ENCODE data around the gene ROR2.
"Not testable (repeated sequence)": the region's sequence is repeated elsewhere in the genome, so short reads cannot be mapped to it uniquely, and the experiment has no call there.

ROR2 gene

GRCh38 chr9:91634832-91635231, 315.2 kb downstream of the ROR2 start:
- not testable (repeated sequence) for ATAC-seq

DNA sequence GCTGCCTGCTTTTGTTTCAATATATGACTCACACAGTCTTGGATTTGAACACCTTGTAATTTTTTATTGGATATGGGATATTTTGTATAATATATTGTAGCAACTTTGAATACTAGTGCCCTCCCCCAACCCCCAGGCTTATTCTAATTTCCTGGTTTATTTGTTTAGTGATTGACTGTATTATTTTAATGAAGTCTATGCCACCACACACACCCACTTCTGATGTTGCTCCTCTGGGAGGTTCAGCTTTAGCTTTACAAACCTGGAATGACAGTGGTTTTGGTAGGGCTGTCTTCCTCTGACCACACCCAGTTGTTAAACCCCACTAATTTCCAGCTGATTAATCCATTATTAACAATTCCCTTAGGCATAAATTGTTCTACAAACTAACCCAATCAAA, 320.3 kb downstream of the ROR2 start:
- TF ChIP-seq CSRNP3 (CRISPR knock-in tag; IDR thresholded peaks at IDR 0.05), result no peak
- ATAC-seq, result no peak

GRCh38 chr9:91628892-91629291, 321.1 kb downstream of the ROR2 start:
- TF ChIP-seq CSRNP3 (CRISPR knock-in tag; IDR thresholded peaks at IDR 0.05) (no peak), ESRRG (CRISPR knock-in tag; IDR thresholded peaks at IDR 0.05) (no peak), CSDC2 (CRISPR knock-in tag; IDR thresholded peaks at IDR 0.05) (no peak), ZFP3 (CRISPR knock-in tag; IDR thresholded peaks at IDR 0.05) (no peak), TCF4 (CRISPR knock-in tag; IDR thresholded peaks at IDR 0.05; ENCODE audit: borderline replicate concordance) (no peak)
- ATAC-seq, result no peak

GRCh38 chr9:91625331-91625730, 324.7 kb downstream of the ROR2 start:
- TF ChIP-seq ZNF70 (CRISPR knock-in tag; IDR thresholded peaks at IDR 0.05) (no peak), ZC3H10 (CRISPR knock-in tag; IDR thresholded peaks at IDR 0.05) (no peak), CSRNP3 (CRISPR knock-in tag; IDR thresholded peaks at IDR 0.05) (no peak), BACH2 (CRISPR knock-in tag; IDR thresholded peaks at IDR 0.05; ENCODE audit: borderline replicate concordance) (no peak), ZNF8 (CRISPR knock-in tag; IDR thresholded peaks at IDR 0.05) (no peak), TOX (CRISPR knock-in tag; IDR thresholded peaks at IDR 0.05; ENCODE audit: borderline replicate concordance) (no peak), GLIS3 (CRISPR knock-in tag; IDR thresholded peaks at IDR 0.05) (no peak), ZFP3 (CRISPR knock-in tag; IDR thresholded peaks at IDR 0.05) (no peak), ISL1 (CRISPR knock-in tag; IDR thresholded peaks at IDR 0.05) (no peak), ZNF565 (CRISPR knock-in tag; conservative IDR thresholded peaks at IDR 0.05; ENCODE audit: low read depth) (no peak), OSR1 (CRISPR knock-in tag; IDR thresholded peaks at IDR 0.05) (no peak), POU6F1 (CRISPR knock-in tag; IDR thresholded peaks at IDR 0.05; ENCODE audit: borderline replicate concordance, low read depth) (no peak), ESRRG (CRISPR knock-in tag; IDR thresholded peaks at IDR 0.05) (no peak), CSDC2 (CRISPR knock-in tag; IDR thresholded peaks at IDR 0.05) (no peak), RARB (CRISPR knock-in tag; IDR thresholded peaks at IDR 0.05) (no peak), PPARA (CRISPR knock-in tag; IDR thresholded peaks at IDR 0.05; ENCODE audit: borderline replicate concordance) (no peak), ARNTL (CRISPR knock-in tag; IDR thresholded peaks at IDR 0.05; ENCODE audit: borderline replicate concordance, low read depth) (no peak)
- TF ChIP-seq, protein P1, sequence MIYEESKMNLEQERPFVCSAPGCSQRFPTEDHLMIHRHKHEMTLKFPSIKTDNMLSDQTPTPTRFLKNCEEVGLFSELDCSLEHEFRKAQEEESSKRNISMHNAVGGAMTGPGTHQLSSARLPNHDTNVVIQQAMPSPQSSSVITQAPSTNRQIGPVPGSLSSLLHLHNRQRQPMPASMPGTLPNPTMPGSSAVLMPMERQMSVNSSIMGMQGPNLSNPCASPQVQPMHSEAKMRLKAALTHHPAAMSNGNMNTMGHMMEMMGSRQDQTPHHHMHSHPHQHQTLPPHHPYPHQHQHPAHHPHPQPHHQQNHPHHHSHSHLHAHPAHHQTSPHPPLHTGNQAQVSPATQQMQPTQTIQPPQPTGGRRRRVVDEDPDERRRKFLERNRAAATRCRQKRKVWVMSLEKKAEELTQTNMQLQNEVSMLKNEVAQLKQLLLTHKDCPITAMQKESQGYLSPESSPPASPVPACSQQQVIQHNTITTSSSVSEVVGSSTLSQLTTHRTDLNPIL (CRISPR knock-in tag; IDR thresholded peaks at IDR 0.05; ENCODE audit: low read depth), result no peak
- no peak for ATAC-seq

DNA sequence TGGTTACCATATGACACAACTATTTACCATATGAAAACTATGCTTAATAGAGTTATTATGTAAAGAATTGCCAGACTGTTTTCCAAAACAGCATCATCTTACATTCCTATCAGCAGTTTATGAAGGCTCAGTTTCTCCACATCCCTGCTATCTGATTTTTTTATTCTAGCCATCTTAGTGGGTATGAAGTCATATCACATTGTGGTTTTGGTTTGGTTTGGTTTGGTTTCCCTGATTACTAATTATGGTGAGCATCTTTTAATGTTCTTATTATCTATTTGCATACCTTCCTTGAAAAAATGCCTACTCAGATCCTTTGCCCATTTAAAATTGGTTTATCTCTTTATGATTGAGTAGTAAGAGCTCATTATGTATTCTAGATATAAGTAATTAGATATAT, 327.0 kb downstream of the ROR2 start:
- TF ChIP-seq ZFP3 (CRISPR knock-in tag; IDR thresholded peaks at IDR 0.05) (no peak), ISL1 (CRISPR knock-in tag; IDR thresholded peaks at IDR 0.05) (no peak), CSRNP3 (CRISPR knock-in tag; IDR thresholded peaks at IDR 0.05) (no peak)
- ATAC-seq, result no peak

DNA sequence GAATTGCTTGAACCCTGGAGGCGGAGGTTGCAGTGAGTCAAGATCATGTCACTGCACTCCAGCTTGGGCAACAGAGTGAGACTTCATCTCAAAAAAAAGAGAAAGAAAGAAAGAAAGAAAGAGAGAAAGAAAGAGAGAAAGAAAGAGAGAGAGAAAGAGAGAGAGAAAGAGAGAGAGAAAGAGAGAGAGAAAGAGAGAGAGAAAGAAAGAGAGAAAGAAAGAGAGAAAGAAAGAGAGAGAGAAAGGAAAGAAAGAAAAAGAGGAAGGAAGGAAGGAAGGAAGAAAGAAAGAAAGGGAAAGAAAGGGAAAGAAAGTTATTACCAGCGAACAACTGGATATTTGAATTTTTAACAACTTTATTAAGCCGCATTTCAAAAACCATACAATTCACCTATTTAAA, 327.9 kb downstream of the ROR2 start:
- not testable (repeated sequence) for ATAC-seq

DNA sequence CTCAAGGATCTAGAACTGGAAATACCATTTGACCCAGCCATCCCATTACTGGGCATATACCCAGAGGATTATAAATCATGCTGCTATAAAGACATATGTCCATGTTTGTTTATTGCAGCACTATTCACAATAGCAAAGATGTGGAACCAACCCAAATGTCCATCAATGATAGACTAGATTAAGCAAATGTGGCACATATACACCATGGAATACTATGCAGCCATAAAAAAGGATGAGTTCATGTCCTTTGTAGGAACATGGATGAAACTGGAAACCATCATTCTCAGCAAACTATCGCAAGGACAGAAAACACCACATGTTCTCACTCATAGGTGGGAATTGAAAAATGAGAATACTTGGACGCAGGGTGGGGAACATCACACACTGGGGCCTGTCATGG, 336.0 kb downstream of the ROR2 start:
- not testable (repeated sequence) for ATAC-seq

Data from SK-N-SH treated with all-trans-retinoic acid at 6 μM for 48 hours (cell line).